Measurements from ENCODE around the gene UFL1. TPM values are rescaled to one million over a fixed set of nuclear protein-coding genes. Genes with fewer than 3 reads are reported as not detected.
"Not testable (repeated sequence)": the region's sequence is repeated elsewhere in the genome, so short reads cannot be mapped to it uniquely, and the experiment has no call there.

Gene UFL1
- total RNA-seq, 2 donors from 2014 or later, result 21.5 to 28.6 TPM

- Histone ChIP-seq H3K36me3 (peaks cover 3% of the 10 kb centered on the region), H3K4me1 (no peaks in the 10 kb centered on the region), H3K9ac (ENCODE audit: low read depth in 2 of 2, low read length in 2 of 2) (no peak overlapping the region), H3K27me3 (no peaks in the 10 kb centered on the region), H3K9me3 (no peaks in the 10 kb centered on the region), H3K4me3 (no peak overlapping the region), H3K27ac (no peak overlapping the region)
- intact Hi-C loops (cut with DNase I), result no loop called here
- DNase-seq, result no peak
- TF ChIP-seq, protein P1, sequence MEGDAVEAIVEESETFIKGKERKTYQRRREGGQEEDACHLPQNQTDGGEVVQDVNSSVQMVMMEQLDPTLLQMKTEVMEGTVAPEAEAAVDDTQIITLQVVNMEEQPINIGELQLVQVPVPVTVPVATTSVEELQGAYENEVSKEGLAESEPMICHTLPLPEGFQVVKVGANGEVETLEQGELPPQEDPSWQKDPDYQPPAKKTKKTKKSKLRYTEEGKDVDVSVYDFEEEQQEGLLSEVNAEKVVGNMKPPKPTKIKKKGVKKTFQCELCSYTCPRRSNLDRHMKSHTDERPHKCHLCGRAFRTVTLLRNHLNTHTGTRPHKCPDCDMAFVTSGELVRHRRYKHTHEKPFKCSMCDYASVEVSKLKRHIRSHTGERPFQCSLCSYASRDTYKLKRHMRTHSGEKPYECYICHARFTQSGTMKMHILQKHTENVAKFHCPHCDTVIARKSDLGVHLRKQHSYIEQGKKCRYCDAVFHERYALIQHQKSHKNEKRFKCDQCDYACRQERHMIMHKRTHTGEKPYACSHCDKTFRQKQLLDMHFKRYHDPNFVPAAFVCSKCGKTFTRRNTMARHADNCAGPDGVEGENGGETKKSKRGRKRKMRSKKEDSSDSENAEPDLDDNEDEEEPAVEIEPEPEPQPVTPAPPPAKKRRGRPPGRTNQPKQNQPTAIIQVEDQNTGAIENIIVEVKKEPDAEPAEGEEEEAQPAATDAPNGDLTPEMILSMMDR (IDR thresholded peaks at IDR 0.05), result no peak
Measured at GRCh38 chr6:96554558-96554957, 33.0 kb downstream of the UFL1 start.

GRCh38 chr6:96559740-96560139 is 38.1 kb downstream of the UFL1 start:
- DNase-seq; H3K4me1 ChIP-seq; H3K27ac ChIP-seq; H3K27me3 ChIP-seq; H3K36me3 ChIP-seq; H3K9me3 ChIP-seq; H3K4me3 ChIP-seq; H3K9ac ChIP-seq (ENCODE audit: low read depth in 2 of 2, low read length in 2 of 2); intact Hi-C loops (cut with DNase I): not testable (repeated sequence)

GRCh38 chr6:96562886-96563285 is 41.3 kb downstream of the UFL1 start, which contains the start of gene FHL5:
FHL5 (plus strand) TSS chr6:96563128; CDS start chr6:96603614, 40,486 bp downstream.
- Histone ChIP-seq H3K27me3 (no peaks in the 10 kb centered on the region), H3K4me3 (no peak within 1 kb of the TSS), H3K9ac (ENCODE audit: low read depth in 2 of 2, low read length in 2 of 2) (no peak within 1 kb of the TSS), H3K9me3 (no peaks in the 10 kb centered on the region), H3K27ac (no peak within 1 kb of the TSS), H3K4me1 (no peaks in the 10 kb centered on the region), H3K36me3 (no peaks in the 10 kb centered on the region)
- no peak for DNase-seq
- TF ChIP-seq, protein P1 (IDR thresholded peaks at IDR 0.05), result no peak
- intact Hi-C loops (cut with DNase I), result no loop called here

DNA sequence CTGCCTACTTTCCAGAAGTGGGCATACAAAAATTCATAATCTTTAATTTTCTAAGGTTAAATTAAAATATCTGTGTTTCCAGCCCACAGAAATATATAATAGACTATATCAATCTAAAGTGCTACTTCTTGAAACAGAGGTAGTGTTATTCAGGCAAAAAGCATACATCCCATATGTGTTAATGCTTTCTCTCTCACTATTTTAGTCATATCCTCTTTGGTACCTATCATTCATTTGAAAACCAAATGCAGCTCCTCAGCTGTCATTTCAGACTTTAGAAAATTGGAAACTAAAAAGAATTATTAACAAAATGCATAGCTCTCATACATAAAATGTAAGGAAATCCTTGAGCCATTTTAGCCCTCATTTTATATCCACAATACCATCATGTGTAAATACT is 42.2 kb downstream of the UFL1 start:
- Histone ChIP-seq H3K4me3 (no peak overlapping the region), H3K9ac (ENCODE audit: low read depth in 2 of 2, low read length in 2 of 2) (no peak overlapping the region), H3K9me3 (no peaks in the 10 kb centered on the region), H3K36me3 (no peaks in the 10 kb centered on the region), H3K4me1 (no peaks in the 10 kb centered on the region), H3K27ac (no peak overlapping the region), H3K27me3 (no peaks in the 10 kb centered on the region)
- intact Hi-C loops (cut with DNase I), result no loop called here
- no peak for DNase-seq
- TF ChIP-seq, protein P1 (IDR thresholded peaks at IDR 0.05), result no peak

GRCh38 chr6:96570053-96570452 is 48.4 kb downstream of the UFL1 start:
- TF ChIP-seq, protein P1 (IDR thresholded peaks at IDR 0.05), result no peak
- H3K27ac ChIP-seq, result no peak overlapping the region
- H3K9ac ChIP-seq (ENCODE audit: low read depth in 2 of 2, low read length in 2 of 2), result no peak overlapping the region
- intact Hi-C loops (cut with DNase I), result no loop called here
- no peak overlapping the region for H3K4me3 ChIP-seq
- H3K36me3 ChIP-seq, result no peaks in the 10 kb centered on the region
- no peaks in the 10 kb centered on the region for H3K4me1 ChIP-seq
- no peaks in the 10 kb centered on the region for H3K9me3 ChIP-seq
- no peaks in the 10 kb centered on the region for H3K27me3 ChIP-seq
- no peak for DNase-seq

- H3K4me3 ChIP-seq, result no peak overlapping the region
- no peak overlapping the region for H3K27ac ChIP-seq
- no peaks in the 10 kb centered on the region for H3K9me3 ChIP-seq
- DNase-seq, result no peak
- no peaks in the 10 kb centered on the region for H3K27me3 ChIP-seq
- H3K9ac ChIP-seq (ENCODE audit: low read depth in 2 of 2, low read length in 2 of 2), result no peak overlapping the region
- H3K36me3 ChIP-seq, result no peaks in the 10 kb centered on the region
- intact Hi-C loops (cut with DNase I), result no loop called here
- H3K4me1 ChIP-seq, result no peaks in the 10 kb centered on the region
- TF ChIP-seq, protein P1 (IDR thresholded peaks at IDR 0.05), result no peak
Measured at GRCh38 chr6:96571551-96571950, 49.9 kb downstream of the UFL1 start.

All from colonic mucosa (tissue), 4 donors.